ENCODE data around the gene TINAGL1.

GRCh38 chr1:31571340-31572295 is 4.7 kb upstream of the TINAGL1 start:
- TF ChIP-seq POLR2A (IDR thresholded peaks at IDR 0.05; ENCODE audit: insufficient read depth in 1 of 2, low read depth in 2 of 2, low read length in 2 of 2) (no peak), REST (IDR thresholded peaks at IDR 0.05; ENCODE audit: borderline replicate concordance in 1 of 2, low read depth in 1 of 2, low read length in 2 of 2) (no peak), ZNF670 (CRISPR knock-in tag; IDR thresholded peaks at IDR 0.05; ENCODE audit: borderline replicate concordance) (no peak), ZBTB49 (CRISPR knock-in tag; IDR thresholded peaks at IDR 0.05; ENCODE audit: borderline replicate concordance) (no peak), JUND (CRISPR knock-in tag; IDR thresholded peaks at IDR 0.05) (no peak), CEBPZ (IDR thresholded peaks at IDR 0.05; ENCODE audit: low read length) (no peak), ZNF549 (CRISPR knock-in tag; IDR thresholded peaks at IDR 0.05) (no peak), ZNF253 (CRISPR knock-in tag; IDR thresholded peaks at IDR 0.05; ENCODE audit: borderline replicate concordance) (no peak)

All from HepG2 (cell line).